DND-41 (cell line): ENCODE data around the gene RALGAPA2.

Experiments used
- ATAC-seq: fragments of 200-7000 bp; cut with Tn5 transposase; 3 replicates; pipeline ENCODE4 v1.9.1; 2021; ENCODE audit warnings: low read depth; ENCODE audit not compliant: insufficient read depth
- DNase-seq: peaks from one replicate; pipeline ENCODE4 v3.0.0-alpha.2; 2020
- H2AFZ ChIP-seq: 2 replicates; pipeline ENCODE4 v1.6.0; 2012; ENCODE audit warnings: low read depth, low read length
- H3K27ac ChIP-seq: 2 replicates; pipeline ENCODE4 v1.5.1; 2012; ENCODE audit warnings: low read length, inconsistent platforms
- H3K27me3 ChIP-seq: fragments of 200-600 bp; sonication (generic); 2 replicates; pipeline ENCODE4 v1.6.0; 2012; ENCODE audit warnings: low read length, mild to moderate bottlenecking, inconsistent platforms; ENCODE audit not compliant: insufficient read depth, poor library complexity
- H3K36me3 ChIP-seq: 2 replicates; pipeline ENCODE4 v1.5.1; 2012; ENCODE audit warnings: low read length, inconsistent platforms; ENCODE audit not compliant: insufficient read depth
- H3K4me1 ChIP-seq: 2 replicates; pipeline ENCODE4 v1.5.1; 2012; ENCODE audit warnings: mild to moderate bottlenecking, low read length; ENCODE audit not compliant: insufficient read depth
- H3K4me2 ChIP-seq: 2 replicates; pipeline ENCODE4 v1.6.0; 2012; ENCODE audit warnings: mild to moderate bottlenecking, moderate library complexity, low read length, inconsistent platforms; ENCODE audit not compliant: insufficient read depth
- H3K4me3 ChIP-seq, 2 experiments: fragments of 200-600 bp in 1 of 2; shearing (Covaris generic) in 1 of 2; 2 replicates each; pipeline ENCODE4 v1.5.1; 2012 to 2016; ENCODE audit warnings: inconsistent platforms in 2 of 2, low read length in 2 of 2, mild to moderate bottlenecking in 2 of 2, low read depth in 1 of 2, moderate library complexity in 1 of 2
- H3K79me2 ChIP-seq: 2 replicates; pipeline ENCODE4 v1.6.0; 2012; ENCODE audit warnings: low read length, inconsistent platforms; ENCODE audit not compliant: insufficient read depth
- H3K9ac ChIP-seq: 2 replicates; pipeline ENCODE4 v1.6.0; 2012; ENCODE audit warnings: low read depth, mild to moderate bottlenecking, inconsistent platforms, low read length, moderate library complexity
- H3K9me3 ChIP-seq: 2 replicates; pipeline ENCODE4 v1.5.1; 2012; ENCODE audit warnings: low read length, moderate library complexity, mild to moderate bottlenecking, inconsistent platforms; ENCODE audit not compliant: insufficient read depth, severe bottlenecking
- H4K20me1 ChIP-seq: 2 replicates; pipeline ENCODE4 v1.6.0; 2012; ENCODE audit warnings: low read length; ENCODE audit not compliant: insufficient read depth
- CTCF ChIP-seq: IDR thresholded peaks from 2 replicates; pipeline ENCODE4 v1.5.1; 2012; ENCODE audit warnings: borderline replicate concordance, low read length, moderate library complexity, mild to moderate bottlenecking; ENCODE audit not compliant: poor library complexity, severe bottlenecking; ENCODE audit errors: extremely low read depth
- EZH2 ChIP-seq: IDR thresholded peaks from 3 replicates; pipeline ENCODE4 v1.6.1; 2012; ENCODE audit warnings: borderline replicate concordance, low read depth, mild to moderate bottlenecking, moderate library complexity, low read length, inconsistent platforms; ENCODE audit not compliant: severe bottlenecking

RALGAPA2 gene

GRCh38 chr20:20480126-20480525 lies 232.3 kb downstream of the RALGAPA2 start:
- H3K4me3 ChIP-seq: no peak overlapping the region
- H3K9ac ChIP-seq: no peak overlapping the region
- no peak overlapping the region for H3K27ac ChIP-seq
- no peaks in the 10 kb centered on the region for H3K79me2 ChIP-seq
- no peak overlapping the region for H2AFZ ChIP-seq
- no peak for ATAC-seq
- H3K9me3 ChIP-seq: no peaks in the 10 kb centered on the region
- no peak for DNase-seq
- no peaks in the 10 kb centered on the region; the same call in 1 of the 2 replicates for H3K36me3 ChIP-seq
- TF ChIP-seq EZH2: no peak
- no peak for TF ChIP-seq CTCF
- H3K4me1 ChIP-seq: no peaks in the 10 kb centered on the region
- no peak overlapping the region for H3K4me2 ChIP-seq
- H3K27me3 ChIP-seq: no peaks in the 10 kb centered on the region
- no peaks in the 10 kb centered on the region for H4K20me1 ChIP-seq

GRCh38 chr20:20477444-20478041 lies 234.9 kb downstream of the RALGAPA2 start:
- ATAC-seq (no peak), DNase-seq (no peak)
- no peak overlapping the region for H3K4me3 ChIP-seq
- H2AFZ ChIP-seq: no peak overlapping the region
- no peak overlapping the region for H3K4me2 ChIP-seq
- H3K9me3 ChIP-seq: no peaks in the 10 kb centered on the region
- H3K27me3 ChIP-seq: no peaks in the 10 kb centered on the region
- TF ChIP-seq EZH2 (no peak), CTCF (no peak)
- H3K79me2 ChIP-seq: no peaks in the 10 kb centered on the region
- no peaks in the 10 kb centered on the region for H3K4me1 ChIP-seq
- H3K27ac ChIP-seq: no peak overlapping the region
- no peaks in the 10 kb centered on the region; the same call in 1 of the 2 replicates for H3K36me3 ChIP-seq
- H4K20me1 ChIP-seq: no peaks in the 10 kb centered on the region
- no peak overlapping the region for H3K9ac ChIP-seq

GRCh38 chr20:20476504-20476903 lies 235.9 kb downstream of the RALGAPA2 start:
- Histone ChIP-seq H4K20me1 (no peaks in the 10 kb centered on the region), H3K9ac (no peak overlapping the region), H3K27ac (no peak overlapping the region), H3K79me2 (no peaks in the 10 kb centered on the region), H3K4me2 (no peak overlapping the region), H3K9me3 (no peaks in the 10 kb centered on the region), H3K4me3 (no peak overlapping the region), H3K36me3 (no peaks in the 10 kb centered on the region; the same call in 1 of the 2 replicates), H3K27me3 (no peaks in the 10 kb centered on the region), H3K4me1 (no peaks in the 10 kb centered on the region), H2AFZ (no peak overlapping the region)
- no peak for TF ChIP-seq EZH2
- no peak for TF ChIP-seq CTCF
- DNase-seq (no peak), ATAC-seq (no peak)
